GF-D8 (cell line): ENCODE measurements around the gene STAB2.

Experiments used
- DNase-seq: peaks from one replicate; lab custom pipeline; 2025; lab: John Stamatoyannopoulos, UW

Gene STAB2

GRCh38 chr12:103748875-103749274 lies 161.8 kb downstream of the STAB2 start:
- DNase-seq: no peak

GRCh38 chr12:103751171-103751570 lies 164.1 kb downstream of the STAB2 start:
- no peak for DNase-seq

GRCh38 chr12:103751600-103751999 lies 164.5 kb downstream of the STAB2 start:
- DNase-seq: no peak

GRCh38 chr12:103755425-103755824 lies 168.4 kb downstream of the STAB2 start:
- no peak for DNase-seq

- DNase-seq: no peak
Observed at GRCh38 chr12:103756443-103756842, 169.4 kb downstream of the STAB2 start.

GRCh38 chr12:103757248-103757647 lies 170.2 kb downstream of the STAB2 start:
- no peak for DNase-seq

GRCh38 chr12:103758310-103759089 lies 171.4 kb downstream of the STAB2 start:
- no peak for DNase-seq

GRCh38 chr12:103762473-103762872 lies 175.4 kb downstream of the STAB2 start:
- no peak for DNase-seq

- DNase-seq: no peak
Observed at GRCh38 chr12:103765322-103765721, 178.2 kb downstream of the STAB2 start.

GRCh38 chr12:103766028-103766427 lies 179.0 kb downstream of the STAB2 start:
- DNase-seq: no peak

GRCh38 chr12:103768467-103769123 lies 181.5 kb downstream of the STAB2 start:
- DNase-seq: no peak

GRCh38 chr12:103769240-103769945 lies 182.3 kb downstream of the STAB2 start:
- DNase-seq: no peak

GRCh38 chr12:103771466-103771865 lies 184.4 kb downstream of the STAB2 start:
- no peak for DNase-seq

GRCh38 chr12:103772367-103773108 lies 185.5 kb downstream of the STAB2 start:
- no peak for DNase-seq

- no peak for DNase-seq
Observed at GRCh38 chr12:103773109-103773910, 186.2 kb downstream of the STAB2 start.

GRCh38 chr12:103774977-103775560 lies 188.0 kb downstream of the STAB2 start:
- DNase-seq: no peak

- no peak for DNase-seq
Observed at GRCh38 chr12:103778781-103779180, 191.7 kb downstream of the STAB2 start.

GRCh38 chr12:103779410-103780092 lies 192.5 kb downstream of the STAB2 start:
- no peak for DNase-seq

- DNase-seq: no peak
Observed at GRCh38 chr12:103780093-103780440, 193.0 kb downstream of the STAB2 start.

- no peak for DNase-seq
Observed at GRCh38 chr12:103780992-103781391, 193.9 kb downstream of the STAB2 start.

- DNase-seq: no peak
Observed at GRCh38 chr12:103782399-103782798, 195.3 kb downstream of the STAB2 start.
